Thyroid gland (tissue), 4 donors: ENCODE data around the gene USP28.

Experiments used
- POLR2A ChIP-seq, 2 donors: fragments of 450-650 bp; IDR thresholded peaks; one replicate each; pipeline ENCODE4 v1.6.1; 2017; ENCODE audit warnings: antibody characterized with exemption in 2 of 2, mild to moderate bottlenecking in 2 of 2, moderate library complexity in 1 of 2
- TF ChIP-seq, protein P1 (sequence below), 6 experiments: fragments of 200-600 bp in 3 of 6; fragments of 450-650 bp in 3 of 6; sonication (generic) in 3 of 6; IDR thresholded peaks; one replicate each; pipeline ENCODE4 v1.5.1; 2016 to 2019; ENCODE audit warnings: antibody characterized with exemption in 6 of 6, mild to moderate bottlenecking in 2 of 6, inconsistent platforms in 1 of 6, moderate library complexity in 1 of 6

- TF ChIP-seq, protein P1, sequence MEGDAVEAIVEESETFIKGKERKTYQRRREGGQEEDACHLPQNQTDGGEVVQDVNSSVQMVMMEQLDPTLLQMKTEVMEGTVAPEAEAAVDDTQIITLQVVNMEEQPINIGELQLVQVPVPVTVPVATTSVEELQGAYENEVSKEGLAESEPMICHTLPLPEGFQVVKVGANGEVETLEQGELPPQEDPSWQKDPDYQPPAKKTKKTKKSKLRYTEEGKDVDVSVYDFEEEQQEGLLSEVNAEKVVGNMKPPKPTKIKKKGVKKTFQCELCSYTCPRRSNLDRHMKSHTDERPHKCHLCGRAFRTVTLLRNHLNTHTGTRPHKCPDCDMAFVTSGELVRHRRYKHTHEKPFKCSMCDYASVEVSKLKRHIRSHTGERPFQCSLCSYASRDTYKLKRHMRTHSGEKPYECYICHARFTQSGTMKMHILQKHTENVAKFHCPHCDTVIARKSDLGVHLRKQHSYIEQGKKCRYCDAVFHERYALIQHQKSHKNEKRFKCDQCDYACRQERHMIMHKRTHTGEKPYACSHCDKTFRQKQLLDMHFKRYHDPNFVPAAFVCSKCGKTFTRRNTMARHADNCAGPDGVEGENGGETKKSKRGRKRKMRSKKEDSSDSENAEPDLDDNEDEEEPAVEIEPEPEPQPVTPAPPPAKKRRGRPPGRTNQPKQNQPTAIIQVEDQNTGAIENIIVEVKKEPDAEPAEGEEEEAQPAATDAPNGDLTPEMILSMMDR (IDR thresholded peaks at IDR 0.05): no peak
- no peak for TF ChIP-seq POLR2A (IDR thresholded peaks at IDR 0.05)
Measured at GRCh38 chr11:113888848-113889247, 13.5 kb upstream of the USP28 start.
